ENCODE measurements around the gene CREB5.

The CREB5 gene

DNA sequence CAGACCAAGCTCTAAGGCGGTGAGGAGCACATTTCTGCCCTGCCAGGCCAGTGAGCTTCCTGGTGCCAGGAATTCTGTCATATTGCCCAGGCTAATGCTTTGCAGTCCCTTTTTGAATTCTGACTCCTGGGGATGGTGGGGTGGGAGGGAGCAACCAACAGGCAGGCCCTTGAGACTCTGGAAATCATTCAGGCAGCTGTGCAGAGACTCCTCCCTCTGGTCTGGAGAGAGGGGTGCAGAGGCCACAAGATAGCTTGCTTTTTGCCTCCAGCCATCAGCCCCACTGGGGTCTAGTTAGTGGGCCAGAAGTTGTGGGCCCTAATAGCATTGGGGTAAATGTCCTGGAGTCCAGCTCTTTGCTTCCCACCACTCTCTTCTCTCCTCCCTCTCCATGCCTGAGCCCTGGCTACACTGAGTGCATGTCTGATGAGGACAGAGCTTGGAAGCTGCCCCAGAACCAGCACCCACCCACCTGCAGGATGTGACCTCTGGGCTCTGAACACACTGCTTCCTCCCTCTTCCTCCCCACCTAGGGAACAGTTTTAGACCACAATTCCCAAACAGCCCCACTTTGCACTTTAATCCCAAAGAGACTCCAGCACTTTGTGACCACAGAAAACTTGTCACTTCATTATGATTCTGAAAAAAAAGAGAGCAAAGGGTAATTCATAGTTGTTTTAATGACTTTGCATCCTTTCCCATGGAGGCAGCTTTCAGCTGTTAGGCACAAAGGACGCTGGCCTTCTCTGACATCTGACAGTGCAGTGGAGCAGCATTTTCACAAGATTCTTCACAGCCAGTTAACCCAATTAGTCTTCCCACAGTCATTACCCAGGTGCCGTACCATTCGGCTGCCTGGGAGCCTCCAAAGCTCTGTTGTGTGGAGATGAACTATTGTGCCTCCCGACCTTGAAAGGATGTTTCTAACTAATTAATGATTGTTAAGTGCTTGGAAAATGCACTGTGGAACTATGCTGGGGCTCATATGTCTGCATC, 283.3 kb downstream of the CREB5 start:
- H3K27me3 Mint-ChIP-seq, result no peaks in the 10 kb centered on the region
- no peaks in the 10 kb centered on the region for H3K9me3 Mint-ChIP-seq
- no peak overlapping the region for H3K4me3 Mint-ChIP-seq
- peaks cover 11% of the 10 kb centered on the region for H3K4me1 Mint-ChIP-seq
- ATAC-seq (no peak), DNase-seq (no peak)
- H3K27ac Mint-ChIP-seq, result no peak overlapping the region

DNA sequence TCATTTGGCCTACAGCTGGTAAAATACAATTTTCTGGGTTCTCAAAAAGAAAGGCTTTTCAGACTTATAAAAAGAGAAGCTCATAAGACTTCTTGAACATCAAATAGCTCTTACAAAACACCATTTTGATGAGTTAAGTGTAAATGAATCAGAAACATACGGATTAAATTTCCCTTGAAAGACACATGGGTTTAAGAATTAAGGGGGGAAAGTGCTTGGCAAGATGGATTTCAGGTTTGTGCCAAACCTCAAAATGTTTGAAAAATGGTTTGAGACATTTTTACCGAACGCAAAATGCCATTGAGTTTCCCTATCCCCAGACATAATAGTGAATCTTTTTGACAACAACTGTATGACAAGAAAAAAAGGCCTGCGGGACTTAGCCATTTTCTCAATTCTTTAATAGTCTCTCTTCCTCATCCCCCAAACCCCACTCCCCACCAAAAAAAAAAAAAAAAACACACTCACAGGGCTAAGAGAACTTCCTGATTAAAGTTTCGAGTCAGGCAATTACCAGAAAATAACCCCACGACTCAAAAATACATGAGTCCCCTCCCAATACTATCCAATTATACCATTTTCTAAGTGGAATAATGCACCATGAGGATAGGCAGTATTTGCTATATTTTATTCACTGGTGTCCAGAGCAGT, 285.7 kb downstream of the CREB5 start:
- no peak overlapping the region for H3K27ac Mint-ChIP-seq
- H3K4me3 Mint-ChIP-seq, result no peak overlapping the region
- DNase-seq, result no peak
- ATAC-seq, result no peak
- H3K9me3 Mint-ChIP-seq, result no peaks in the 10 kb centered on the region
- H3K27me3 Mint-ChIP-seq, result no peaks in the 10 kb centered on the region
- peaks cover 11% of the 10 kb centered on the region for H3K4me1 Mint-ChIP-seq

DNA sequence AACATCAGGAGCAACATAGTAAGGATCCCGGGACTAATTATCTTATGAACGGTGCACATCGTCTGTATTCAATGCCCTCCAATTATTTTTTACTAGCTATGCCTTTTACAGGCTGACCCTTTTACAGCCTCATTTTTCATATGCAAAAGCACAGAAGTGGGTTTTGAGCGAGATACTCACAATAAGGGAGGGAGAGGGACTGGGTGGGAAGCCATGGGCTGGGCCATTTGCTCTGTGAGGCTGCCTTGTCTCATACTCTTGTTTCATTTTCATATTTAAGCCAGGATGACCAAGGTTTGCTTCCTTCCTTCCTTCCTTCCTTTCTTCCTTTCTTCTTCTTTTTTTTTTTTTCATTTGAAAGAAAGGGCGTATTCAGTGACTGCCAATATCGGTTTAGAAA, 286.5 kb downstream of the CREB5 start:
- DNase-seq, result no peak
- Mint-ChIP-seq H3K27me3 (no peaks in the 10 kb centered on the region), H3K4me1 (peaks cover 11% of the 10 kb centered on the region), H3K9me3 (no peaks in the 10 kb centered on the region), H3K4me3 (no peak overlapping the region), H3K27ac (peak overlapping the region in 1 of 2 donors; percentile 27)
- no peak for ATAC-seq

DNA sequence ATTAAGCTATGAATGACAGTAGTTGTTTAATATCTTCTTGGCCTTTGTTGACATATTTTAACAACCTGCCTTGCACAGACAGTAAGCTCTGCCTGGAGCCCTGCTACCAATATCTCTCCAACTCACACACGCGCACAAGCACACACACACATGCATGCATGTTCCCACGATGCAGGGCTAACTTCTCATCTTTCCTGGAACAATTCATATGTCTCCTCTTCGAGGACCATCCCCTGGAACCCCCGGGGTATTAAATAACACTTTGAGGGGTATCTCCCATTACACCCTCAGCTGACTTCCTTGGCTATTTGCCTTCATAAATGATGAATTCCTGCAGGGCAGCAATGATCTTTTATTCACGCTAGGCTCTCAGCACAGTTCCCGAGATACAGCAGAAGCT, 287.8 kb downstream of the CREB5 start:
- peaks cover 5% of the 10 kb centered on the region for H3K4me1 Mint-ChIP-seq
- no peak overlapping the region for H3K4me3 Mint-ChIP-seq
- ATAC-seq, result no peak
- DNase-seq, result no peak
- no peaks in the 10 kb centered on the region for H3K27me3 Mint-ChIP-seq
- H3K27ac Mint-ChIP-seq, result no peak overlapping the region
- no peaks in the 10 kb centered on the region for H3K9me3 Mint-ChIP-seq

GRCh38 chr7:28700790-28701203, 288.5 kb downstream of the CREB5 start:
- Mint-ChIP-seq H3K4me1 (peaks cover under 1% of the 10 kb centered on the region), H3K27ac (no peak overlapping the region), H3K9me3 (no peaks in the 10 kb centered on the region), H3K4me3 (no peak overlapping the region), H3K27me3 (no peaks in the 10 kb centered on the region)
- DNase-seq (no peak), ATAC-seq (no peak)

- Mint-ChIP-seq H3K4me3 (no peak overlapping the region), H3K27ac (no peak overlapping the region), H3K27me3 (no peaks in the 10 kb centered on the region), H3K9me3 (no peaks in the 10 kb centered on the region), H3K4me1 (no peaks in the 10 kb centered on the region)
- DNase-seq, result no peak
- ATAC-seq, result no peak
Observed at GRCh38 chr7:28701731-28702130, 289.4 kb downstream of the CREB5 start.

DNA sequence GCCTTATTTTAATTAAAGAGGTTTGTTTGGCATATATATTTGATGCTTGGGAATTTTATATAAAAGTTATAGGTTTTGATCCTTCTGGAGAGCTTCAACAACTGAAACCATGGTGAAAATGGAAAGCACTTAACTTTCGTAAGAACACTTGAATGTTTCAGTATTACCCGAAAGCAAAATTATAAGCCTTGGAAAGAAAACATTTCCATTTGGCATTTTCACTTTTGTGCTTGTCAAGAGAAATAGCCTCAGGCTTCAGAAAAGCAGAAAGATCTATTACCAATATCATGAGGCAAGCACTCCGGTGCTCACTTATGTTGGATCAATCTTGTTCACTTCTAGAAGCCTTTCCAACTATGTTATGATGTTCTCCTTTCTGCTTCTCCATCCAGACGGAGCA, 289.9 kb downstream of the CREB5 start:
- Mint-ChIP-seq H3K27me3 (no peaks in the 10 kb centered on the region), H3K4me1 (no peaks in the 10 kb centered on the region), H3K9me3 (no peaks in the 10 kb centered on the region), H3K4me3 (no peak overlapping the region), H3K27ac (no peak overlapping the region)
- no peak for ATAC-seq
- no peak for DNase-seq

- Mint-ChIP-seq H3K27ac (no peak overlapping the region), H3K4me3 (no peak overlapping the region), H3K4me1 (no peaks in the 10 kb centered on the region), H3K27me3 (peaks cover 8% of the 10 kb centered on the region), H3K9me3 (no peaks in the 10 kb centered on the region)
- no peak for DNase-seq
- no peak for ATAC-seq
Observed at GRCh38 chr7:28703037-28703765, 290.9 kb downstream of the CREB5 start.

- no peak overlapping the region for H3K4me3 Mint-ChIP-seq
- H3K27me3 Mint-ChIP-seq, result peaks cover 11% of the 10 kb centered on the region
- no peak for DNase-seq
- no peaks in the 10 kb centered on the region for H3K4me1 Mint-ChIP-seq
- no peak for ATAC-seq
- no peak overlapping the region for H3K27ac Mint-ChIP-seq
- no peaks in the 10 kb centered on the region for H3K9me3 Mint-ChIP-seq
Observed at GRCh38 chr7:28704706-28705105, 292.4 kb downstream of the CREB5 start.

DNA sequence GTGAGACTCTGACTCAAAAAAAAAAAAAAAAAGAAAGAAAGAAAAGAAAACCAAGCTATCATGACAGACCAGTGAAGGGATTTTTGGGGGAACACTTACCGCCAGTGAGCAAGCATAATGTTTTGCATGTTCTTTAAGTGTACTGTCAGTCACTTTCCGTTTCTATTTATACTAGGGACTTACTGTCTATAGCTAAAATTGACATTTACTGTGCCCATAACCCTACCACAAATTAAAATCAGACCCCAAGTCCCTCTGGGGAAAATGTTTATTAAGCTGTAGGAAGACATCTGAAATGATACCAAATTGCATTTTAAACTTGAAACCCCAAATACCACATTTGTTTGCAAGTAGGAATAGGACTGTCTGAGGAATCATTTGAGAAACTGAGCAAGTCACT, 293.0 kb downstream of the CREB5 start:
- Mint-ChIP-seq H3K9me3 (no peaks in the 10 kb centered on the region), H3K4me1 (no peaks in the 10 kb centered on the region), H3K27ac (no peak overlapping the region), H3K27me3 (peaks cover 11% of the 10 kb centered on the region), H3K4me3 (no peak overlapping the region)
- DNase-seq (no peak), ATAC-seq (no peak)

DNA sequence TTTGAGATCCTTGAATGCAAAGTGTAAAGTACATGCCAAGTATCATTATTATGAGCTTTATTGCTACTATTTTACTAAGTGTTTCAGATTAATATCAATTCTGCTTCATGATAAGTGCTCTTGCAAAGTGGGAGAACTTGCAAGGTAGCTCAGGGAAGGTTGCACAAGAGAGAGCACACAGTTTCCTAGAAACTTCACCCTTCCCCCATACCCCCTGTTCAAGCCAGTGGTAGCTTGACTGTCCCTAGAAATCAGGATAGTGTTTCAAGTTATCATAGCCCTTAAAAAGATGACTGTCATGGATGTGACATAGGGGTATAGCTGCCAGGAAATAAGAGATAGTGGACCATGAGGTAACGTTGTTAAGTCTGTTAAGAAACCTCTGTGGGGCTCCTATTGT, 294.3 kb downstream of the CREB5 start:
- no peak for DNase-seq
- no peak for ATAC-seq
- Mint-ChIP-seq H3K4me3 (no peak overlapping the region), H3K9me3 (no peaks in the 10 kb centered on the region), H3K27ac (no peak overlapping the region), H3K4me1 (no peaks in the 10 kb centered on the region), H3K27me3 (peaks cover 11% of the 10 kb centered on the region)

DNA sequence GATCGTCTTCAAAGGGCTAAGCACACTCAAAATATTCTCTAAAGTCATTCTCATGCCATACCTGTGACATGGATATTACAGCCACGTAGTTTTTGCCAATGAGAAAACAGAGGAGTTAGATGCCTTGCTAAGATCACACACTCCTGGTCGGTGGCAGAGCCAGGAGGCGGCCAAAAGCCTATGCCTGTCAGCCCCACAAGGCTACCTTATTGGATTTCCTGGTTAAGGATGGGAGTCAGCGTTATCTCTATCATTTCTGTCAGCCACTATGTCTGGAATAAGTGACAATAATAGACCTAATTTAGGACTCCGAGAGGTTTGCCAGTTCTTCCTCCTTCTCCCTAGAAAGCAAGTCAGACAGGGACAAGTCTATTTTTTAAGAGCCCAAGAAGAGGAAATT, 295.0 kb downstream of the CREB5 start:
- Mint-ChIP-seq H3K27me3 (peaks cover 11% of the 10 kb centered on the region), H3K4me1 (no peaks in the 10 kb centered on the region), H3K27ac (peak overlapping the region in 1 of 2 donors; percentile 36), H3K9me3 (no peaks in the 10 kb centered on the region), H3K4me3 (no peak overlapping the region)
- DNase-seq (no peak), ATAC-seq (no peak)

- no peaks in the 10 kb centered on the region for H3K4me1 Mint-ChIP-seq
- no peak for ATAC-seq
- no peak overlapping the region for H3K27ac Mint-ChIP-seq
- H3K9me3 Mint-ChIP-seq, result no peaks in the 10 kb centered on the region
- H3K4me3 Mint-ChIP-seq, result no peak overlapping the region
- DNase-seq, result no peak
- H3K27me3 Mint-ChIP-seq, result peaks cover 11% of the 10 kb centered on the region
Observed at GRCh38 chr7:28708033-28708951, 296.0 kb downstream of the CREB5 start.

- ATAC-seq (no peak), DNase-seq (no peak)
- Mint-ChIP-seq H3K4me1 (no peaks in the 10 kb centered on the region), H3K4me3 (no peak overlapping the region), H3K9me3 (no peaks in the 10 kb centered on the region), H3K27me3 (peaks cover 11% of the 10 kb centered on the region), H3K27ac (no peak overlapping the region)
Observed at GRCh38 chr7:28709748-28710147, 297.4 kb downstream of the CREB5 start.

GRCh38 chr7:28711114-28711513, 298.8 kb downstream of the CREB5 start:
- H3K9me3 Mint-ChIP-seq, result no peaks in the 10 kb centered on the region
- H3K27me3 Mint-ChIP-seq, result peaks cover 11% of the 10 kb centered on the region
- ATAC-seq (no peak), DNase-seq (no peak)
- no peaks in the 10 kb centered on the region for H3K4me1 Mint-ChIP-seq
- no peak overlapping the region for H3K4me3 Mint-ChIP-seq
- H3K27ac Mint-ChIP-seq, result no peak overlapping the region
